SK-N-MC (cell line): ENCODE measurements around the gene PILRA.

Experiments used
- EZH2 ChIP-seq: fragments of 200-600 bp; sonication (generic); IDR thresholded peaks from one replicate; pipeline ENCODE4 v1.6.1; 2017; ENCODE audit warnings: antibody characterized with exemption
- POLR2AphosphoS5 ChIP-seq: IDR thresholded peaks from 2 replicates; pipeline ENCODE4 v1.6.1; 2012; ENCODE audit warnings: mild to moderate bottlenecking, low read depth, low read length, borderline replicate concordance

DNA sequence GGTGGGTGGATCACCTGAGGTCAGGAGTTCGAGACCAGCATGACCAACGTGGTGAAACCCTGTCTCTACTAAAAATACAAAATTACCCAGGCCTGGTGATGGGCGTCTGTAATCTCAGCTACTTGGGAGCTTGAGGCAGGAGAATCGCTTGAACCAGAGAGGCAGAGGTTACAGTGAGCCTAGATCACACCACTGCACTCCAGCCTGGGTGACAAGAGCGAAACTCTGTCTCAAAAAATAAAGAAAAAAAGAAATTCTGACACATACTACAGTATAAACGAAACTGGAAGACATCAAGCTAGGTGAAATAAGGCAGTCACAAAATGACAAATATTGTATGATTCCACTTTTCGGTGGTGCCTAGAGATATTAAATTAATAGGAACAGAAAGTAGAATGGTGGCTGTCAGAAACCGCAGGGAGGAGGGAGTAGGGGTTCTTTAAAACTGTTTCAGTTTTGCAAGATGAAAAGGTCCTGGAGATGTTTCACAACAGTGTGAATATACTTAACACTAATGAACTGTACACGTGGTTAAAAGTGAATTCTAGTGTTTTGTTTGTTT lies 23.2 kb downstream of the PILRA start:
- TF ChIP-seq EZH2 (no peak), POLR2AphosphoS5 (no peak)
